ENCODE results near the gene FHIP2A.
A peak's percentile ranks its signal among the peaks of the same experiment; 100 is the strongest.
"Not testable (repeated sequence)": the region's sequence is repeated elsewhere in the genome, so short reads cannot be mapped to it uniquely, and the experiment has no call there.

Gene FHIP2A

DNA sequence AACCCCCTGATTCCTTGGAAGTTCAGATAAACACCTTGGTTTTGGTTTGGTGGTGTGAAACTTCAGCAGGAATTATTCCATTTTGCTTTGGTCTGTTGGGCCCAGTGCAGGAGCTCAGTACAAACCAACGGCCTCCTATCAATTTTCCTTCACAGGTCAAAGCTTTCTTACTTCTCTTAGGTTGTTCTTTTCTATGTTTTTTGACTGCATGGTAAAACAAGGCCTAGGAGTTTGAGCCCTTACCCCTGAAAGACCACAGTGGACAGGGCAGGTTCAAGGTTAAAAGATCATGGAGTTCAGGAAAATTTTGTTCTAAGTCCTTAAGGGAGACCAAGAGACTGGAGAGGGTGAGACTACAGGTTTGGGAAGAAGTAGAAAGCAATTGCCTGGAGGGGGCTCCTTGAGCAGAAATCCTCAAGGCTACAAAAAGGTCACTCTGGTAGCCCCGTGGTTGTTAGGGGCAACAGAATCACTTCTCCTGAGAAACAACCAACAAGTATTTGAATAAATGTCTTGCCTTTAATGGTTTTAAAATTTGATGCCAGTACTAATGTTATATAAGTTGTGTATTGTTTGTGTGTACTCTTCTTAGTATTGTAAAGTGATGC is 40.9 kb upstream of the FHIP2A start:
- TF ChIP-seq, protein P1, sequence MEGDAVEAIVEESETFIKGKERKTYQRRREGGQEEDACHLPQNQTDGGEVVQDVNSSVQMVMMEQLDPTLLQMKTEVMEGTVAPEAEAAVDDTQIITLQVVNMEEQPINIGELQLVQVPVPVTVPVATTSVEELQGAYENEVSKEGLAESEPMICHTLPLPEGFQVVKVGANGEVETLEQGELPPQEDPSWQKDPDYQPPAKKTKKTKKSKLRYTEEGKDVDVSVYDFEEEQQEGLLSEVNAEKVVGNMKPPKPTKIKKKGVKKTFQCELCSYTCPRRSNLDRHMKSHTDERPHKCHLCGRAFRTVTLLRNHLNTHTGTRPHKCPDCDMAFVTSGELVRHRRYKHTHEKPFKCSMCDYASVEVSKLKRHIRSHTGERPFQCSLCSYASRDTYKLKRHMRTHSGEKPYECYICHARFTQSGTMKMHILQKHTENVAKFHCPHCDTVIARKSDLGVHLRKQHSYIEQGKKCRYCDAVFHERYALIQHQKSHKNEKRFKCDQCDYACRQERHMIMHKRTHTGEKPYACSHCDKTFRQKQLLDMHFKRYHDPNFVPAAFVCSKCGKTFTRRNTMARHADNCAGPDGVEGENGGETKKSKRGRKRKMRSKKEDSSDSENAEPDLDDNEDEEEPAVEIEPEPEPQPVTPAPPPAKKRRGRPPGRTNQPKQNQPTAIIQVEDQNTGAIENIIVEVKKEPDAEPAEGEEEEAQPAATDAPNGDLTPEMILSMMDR (IDR thresholded peaks at IDR 0.05; ENCODE audit: low read depth, low read length), result no peak
- Histone ChIP-seq H3K9me3 (ENCODE audit: severe bottlenecking) (no peaks in the 10 kb centered on the region), H3K4me3 (ENCODE audit: low read depth, low read length) (no peak overlapping the region), H3K36me3 (no peaks in the 10 kb centered on the region), H3K27ac (no peak overlapping the region), H3K27me3 (ENCODE audit: insufficient read depth, low read depth, severe bottlenecking) (no peaks in the 10 kb centered on the region)
- DNase-seq, result no peak

GRCh38 chr10:114782666-114783065 is 38.9 kb upstream of the FHIP2A start:
- no peak for DNase-seq
- TF ChIP-seq, protein P1 (IDR thresholded peaks at IDR 0.05; ENCODE audit: low read depth, low read length), result no peak

DNA sequence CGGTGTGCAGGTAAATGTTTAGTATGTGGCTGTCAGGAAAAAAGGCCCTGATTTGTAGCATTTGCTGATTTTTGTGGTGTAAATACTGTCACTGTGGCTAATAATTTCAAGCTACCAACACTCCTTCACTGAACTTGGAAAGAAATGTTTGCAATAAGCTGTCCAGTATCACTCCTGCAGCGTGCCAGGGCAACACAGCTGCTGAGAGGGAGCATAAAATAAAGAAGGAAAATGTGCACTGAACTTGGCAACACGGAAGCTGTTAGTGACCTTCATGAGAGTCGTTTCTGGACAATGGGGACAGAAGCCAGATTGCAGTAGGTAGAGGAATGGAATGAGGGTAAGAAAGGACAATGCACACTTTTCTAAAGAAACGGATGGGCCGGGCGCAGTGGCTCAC is 37.9 kb upstream of the FHIP2A start:
- Histone ChIP-seq H3K9me3 (ENCODE audit: severe bottlenecking) (no peaks in the 10 kb centered on the region), H3K27ac (no peak overlapping the region), H3K27me3 (ENCODE audit: insufficient read depth, low read depth, severe bottlenecking) (no peaks in the 10 kb centered on the region), H3K4me3 (ENCODE audit: low read depth, low read length) (no peak overlapping the region), H3K36me3 (no peaks in the 10 kb centered on the region)
- TF ChIP-seq, protein P1 (IDR thresholded peaks at IDR 0.05; ENCODE audit: low read depth, low read length), result no peak
- no peak for DNase-seq

More at GRCh38 chr10:114782666-114783065, 38.9 kb upstream of the FHIP2A start:
- no peak overlapping the region for H3K27ac ChIP-seq
- H3K36me3 ChIP-seq, result no peaks in the 10 kb centered on the region
- H3K27me3 ChIP-seq (ENCODE audit: insufficient read depth, low read depth, severe bottlenecking), result no peaks in the 10 kb centered on the region
- no peak overlapping the region for H3K4me3 ChIP-seq (ENCODE audit: low read depth, low read length)
- no peaks in the 10 kb centered on the region for H3K9me3 ChIP-seq (ENCODE audit: severe bottlenecking)

- not testable (repeated sequence) for DNase-seq; H3K36me3 ChIP-seq; H3K27me3 ChIP-seq (ENCODE audit: insufficient read depth, low read depth, severe bottlenecking); H3K9me3 ChIP-seq (ENCODE audit: severe bottlenecking); H3K27ac ChIP-seq; H3K4me3 ChIP-seq (ENCODE audit: low read depth, low read length)
- TF ChIP-seq, protein P1 (IDR thresholded peaks at IDR 0.05; ENCODE audit: low read depth, low read length), result peak; percentile 34; the same call in 1 of the 2 replicates
These were observed 35.1 kb upstream of the FHIP2A start for GRCh38 chr10:114786492-114786891.

- H3K27me3 ChIP-seq (ENCODE audit: insufficient read depth, low read depth, severe bottlenecking); H3K9me3 ChIP-seq (ENCODE audit: severe bottlenecking); H3K36me3 ChIP-seq; H3K27ac ChIP-seq; DNase-seq; H3K4me3 ChIP-seq (ENCODE audit: low read depth, low read length): not testable (repeated sequence)
These were observed 34.4 kb upstream of the FHIP2A start for GRCh38 chr10:114787131-114787530.

DNA sequence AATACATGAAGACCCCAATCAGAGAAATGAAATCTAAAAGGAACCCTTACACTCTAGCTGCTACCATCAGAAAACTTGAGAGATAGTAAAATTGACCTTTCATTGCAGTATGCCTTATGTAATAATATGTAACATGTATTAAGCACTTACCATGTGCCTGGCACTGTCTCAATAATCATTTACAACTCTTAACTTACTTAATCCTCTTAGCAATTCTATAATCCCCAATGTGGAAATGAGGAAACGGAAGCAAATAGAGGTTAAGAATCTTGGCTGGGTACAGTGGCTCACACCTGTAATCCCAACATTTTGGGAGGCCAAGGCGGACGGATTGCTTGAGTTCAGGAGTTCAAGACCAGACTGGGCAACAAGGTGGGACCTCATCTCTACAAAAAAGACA is 29.8 kb upstream of the FHIP2A start:
- DNase-seq, result no peak
- no peaks in the 10 kb centered on the region for H3K36me3 ChIP-seq

More for the DNA sequence above, 29.8 kb upstream of the FHIP2A start:
- no peaks in the 10 kb centered on the region for H3K27me3 ChIP-seq (ENCODE audit: insufficient read depth, low read depth, severe bottlenecking)
- H3K4me3 ChIP-seq (ENCODE audit: low read depth, low read length), result no peak overlapping the region
- no peak overlapping the region for H3K27ac ChIP-seq
- no peaks in the 10 kb centered on the region for H3K9me3 ChIP-seq (ENCODE audit: severe bottlenecking)
- TF ChIP-seq, protein P1 (IDR thresholded peaks at IDR 0.05; ENCODE audit: low read depth, low read length), result no peak
